HUES48 (cell line): Measurements from ENCODE around the gene DOCK2.
"Not testable (repeated sequence)": the region's sequence is repeated elsewhere in the genome, so short reads cannot be mapped to it uniquely, and the experiment has no call there.

Experiments used
- H3K27ac ChIP-seq: one replicate; pipeline ENCODE4 v1.7.0; 2013; ENCODE audit warnings: low read depth, low read length, inconsistent platforms
- H3K27me3 ChIP-seq: 2 replicates; pipeline ENCODE4 v1.6.1; 2013; ENCODE audit warnings: mild to moderate bottlenecking, low read length; ENCODE audit not compliant: control insufficient read depth, insufficient read depth
- H3K36me3 ChIP-seq: 2 replicates; pipeline ENCODE4 v1.6.1; 2013; ENCODE audit warnings: low read length; ENCODE audit not compliant: control insufficient read depth, insufficient read depth
- H3K4me1 ChIP-seq: 2 replicates; pipeline ENCODE4 v1.6.1; 2013; ENCODE audit warnings: mild to moderate bottlenecking, low read length; ENCODE audit not compliant: control insufficient read depth, insufficient read depth
- H3K4me3 ChIP-seq: 2 replicates; pipeline ENCODE4 v1.5.1; 2013; ENCODE audit warnings: mild to moderate bottlenecking, low read depth, low read length
- H3K9ac ChIP-seq: 2 replicates; pipeline ENCODE4 v1.6.1; 2013; ENCODE audit warnings: mild to moderate bottlenecking, low read depth, low read length, moderate library complexity
- H3K9me3 ChIP-seq: 2 replicates; pipeline ENCODE4 v1.6.1; 2013; ENCODE audit warnings: low read length; ENCODE audit not compliant: control insufficient read depth, insufficient read depth

DOCK2 gene

DNA sequence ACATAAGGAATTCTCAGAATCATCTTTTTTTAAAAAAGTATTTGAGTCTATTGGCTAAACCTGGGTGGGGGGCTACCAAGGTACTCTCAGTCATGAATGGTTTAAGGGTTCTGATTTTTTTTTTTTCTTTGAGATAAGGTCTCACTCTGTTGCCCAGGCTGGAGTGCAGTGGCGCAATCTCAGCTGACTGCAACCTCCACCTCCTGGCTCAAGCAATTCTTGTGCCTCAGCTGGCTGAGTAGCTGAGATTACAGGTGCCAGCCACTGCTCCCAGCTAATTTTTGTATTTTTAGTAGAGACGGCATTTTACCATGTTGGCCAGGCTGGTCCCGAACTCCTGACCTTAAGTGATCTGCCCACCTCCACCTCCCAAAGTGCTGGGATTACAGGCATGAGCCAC is 171.8 kb downstream of the DOCK2 start:
- not testable (repeated sequence) for H3K9me3 ChIP-seq, H3K36me3 ChIP-seq, H3K4me3 ChIP-seq, H3K9ac ChIP-seq, H3K27me3 ChIP-seq
- Histone ChIP-seq H3K27ac (peak overlapping the region; percentile 59), H3K4me1 (peaks cover 46% of the 10 kb centered on the region)

DNA sequence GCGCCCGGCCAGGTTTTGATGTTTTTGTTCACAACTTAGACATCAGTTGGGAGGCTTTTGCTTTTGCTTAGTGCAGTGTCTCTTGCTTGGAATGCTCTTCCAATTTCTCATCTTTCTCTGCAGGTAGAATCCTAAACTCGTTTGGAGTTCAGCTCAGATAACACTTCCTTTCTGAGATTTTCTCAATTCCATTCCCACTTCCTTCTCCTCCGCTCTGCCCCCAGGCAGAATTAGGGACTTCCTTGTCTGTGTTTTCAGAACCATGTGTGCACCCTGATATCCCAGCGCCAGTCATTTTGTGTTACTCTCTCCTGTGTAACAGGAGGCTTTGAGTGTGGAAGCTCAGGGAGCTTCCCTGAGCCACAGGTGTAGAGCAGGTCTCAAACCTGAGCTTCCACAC is 172.2 kb downstream of the DOCK2 start:
- Histone ChIP-seq H3K9me3 (no peaks in the 10 kb centered on the region; the same call in 1 of the 2 replicates), H3K27ac (no peak overlapping the region), H3K9ac (no peak overlapping the region), H3K27me3 (peaks cover 3% of the 10 kb centered on the region; the same call in 1 of the 2 replicates), H3K36me3 (no peaks in the 10 kb centered on the region), H3K4me1 (peaks cover 46% of the 10 kb centered on the region), H3K4me3 (no peak overlapping the region)

DNA sequence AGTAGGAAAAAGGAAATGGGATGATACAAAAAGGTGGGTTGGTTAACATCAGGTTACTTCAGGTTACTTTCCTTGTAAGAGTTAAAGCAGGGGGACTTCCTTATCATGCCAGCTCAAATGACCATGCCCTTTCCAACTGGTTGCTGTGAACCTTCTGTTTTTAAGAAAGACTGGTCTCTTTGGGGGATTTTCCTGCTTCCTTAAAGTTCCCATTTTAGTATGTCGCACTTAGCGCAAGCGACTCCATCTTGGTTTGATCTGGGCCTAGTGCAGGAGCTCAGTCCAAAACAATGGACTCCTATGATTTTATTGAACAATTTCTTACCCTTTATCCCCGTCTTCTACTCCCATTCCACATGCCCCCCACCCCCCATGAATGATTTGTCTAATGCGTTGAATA is 173.4 kb downstream of the DOCK2 start:
- H3K4me3 ChIP-seq, result no peak overlapping the region
- peaks cover 46% of the 10 kb centered on the region for H3K4me1 ChIP-seq
- H3K27ac ChIP-seq, result no peak overlapping the region
- no peak overlapping the region for H3K9ac ChIP-seq
- peaks cover 3% of the 10 kb centered on the region; the same call in 1 of the 2 replicates for H3K27me3 ChIP-seq
- H3K36me3 ChIP-seq, result no peaks in the 10 kb centered on the region
- H3K9me3 ChIP-seq, result no peaks in the 10 kb centered on the region; the same call in 1 of the 2 replicates

- Histone ChIP-seq H3K9ac (no peak overlapping the region), H3K4me3 (no peak overlapping the region), H3K27ac (no peak overlapping the region), H3K36me3 (no peaks in the 10 kb centered on the region), H3K27me3 (peaks cover 3% of the 10 kb centered on the region; the same call in 1 of the 2 replicates), H3K9me3 (no peaks in the 10 kb centered on the region; the same call in 1 of the 2 replicates), H3K4me1 (peaks cover 46% of the 10 kb centered on the region)
These were observed 173.9 kb downstream of the DOCK2 start for GRCh38 chr5:169811023-169811422.

DNA sequence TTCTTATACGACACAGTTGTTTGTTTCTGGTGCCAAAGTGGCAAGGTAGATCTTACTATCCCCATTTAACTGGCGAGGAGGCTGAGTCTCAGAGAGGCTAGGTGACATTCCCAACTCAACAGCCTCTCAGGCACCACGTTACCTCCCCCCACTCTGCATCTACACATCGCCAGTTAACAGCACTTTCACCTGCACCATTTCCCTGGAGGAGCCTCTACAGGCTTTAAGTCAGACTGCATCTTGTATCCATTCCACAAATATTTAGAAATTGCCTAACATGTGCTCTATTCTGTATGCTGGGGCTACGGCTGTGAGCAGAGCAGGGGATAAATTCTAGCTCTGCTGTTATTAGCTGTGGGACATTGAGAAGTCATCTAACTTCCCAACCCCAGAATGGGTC is 174.6 kb downstream of the DOCK2 start:
- H3K36me3 ChIP-seq, result no peaks in the 10 kb centered on the region
- H3K9me3 ChIP-seq, result no peaks in the 10 kb centered on the region; the same call in 1 of the 2 replicates
- H3K9ac ChIP-seq, result no peak overlapping the region
- H3K4me1 ChIP-seq, result peaks cover 46% of the 10 kb centered on the region
- peaks cover 3% of the 10 kb centered on the region; the same call in 1 of the 2 replicates for H3K27me3 ChIP-seq
- H3K4me3 ChIP-seq, result no peak overlapping the region
- no peak overlapping the region for H3K27ac ChIP-seq

GRCh38 chr5:169812786-169813185 is 175.7 kb downstream of the DOCK2 start:
- Histone ChIP-seq H3K9ac (no peak overlapping the region), H3K4me1 (peaks cover 45% of the 10 kb centered on the region), H3K9me3 (no peaks in the 10 kb centered on the region; the same call in 1 of the 2 replicates), H3K27me3 (peaks cover 3% of the 10 kb centered on the region; the same call in 1 of the 2 replicates), H3K36me3 (no peaks in the 10 kb centered on the region), H3K27ac (no peak overlapping the region), H3K4me3 (no peak overlapping the region)

DNA sequence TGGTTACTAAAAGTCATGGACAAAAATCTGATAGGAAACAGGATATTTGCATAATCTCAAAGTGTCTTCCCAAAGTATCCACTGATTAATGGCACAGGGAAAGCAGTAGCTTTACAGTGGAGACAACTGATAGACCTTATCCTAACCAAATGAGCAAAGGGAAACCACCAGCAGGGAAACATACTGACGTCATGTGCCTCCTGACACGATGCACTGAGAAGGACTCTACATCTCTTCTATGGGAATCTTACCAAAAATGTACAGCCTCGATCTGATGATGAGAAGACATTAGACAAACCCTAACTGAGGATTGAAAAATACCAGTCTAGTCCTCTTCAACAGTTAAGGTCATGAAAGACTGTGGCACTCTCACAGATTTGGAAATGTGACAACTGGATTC is 177.0 kb downstream of the DOCK2 start:
- Histone ChIP-seq H3K27ac (no peak overlapping the region), H3K36me3 (no peaks in the 10 kb centered on the region), H3K27me3 (peaks cover 3% of the 10 kb centered on the region; the same call in 1 of the 2 replicates), H3K9me3 (no peaks in the 10 kb centered on the region; the same call in 1 of the 2 replicates), H3K9ac (no peak overlapping the region), H3K4me1 (peaks cover 34% of the 10 kb centered on the region), H3K4me3 (no peak overlapping the region)

- H3K9me3 ChIP-seq, result no peaks in the 10 kb centered on the region; the same call in 1 of the 2 replicates
- H3K27ac ChIP-seq, result no peak overlapping the region
- H3K4me3 ChIP-seq, result no peak overlapping the region
- H3K4me1 ChIP-seq, result peaks cover 29% of the 10 kb centered on the region
- no peak overlapping the region for H3K9ac ChIP-seq
- no peaks in the 10 kb centered on the region for H3K36me3 ChIP-seq
- H3K27me3 ChIP-seq, result peaks cover 3% of the 10 kb centered on the region; the same call in 1 of the 2 replicates
These were observed 177.4 kb downstream of the DOCK2 start for GRCh38 chr5:169814522-169814921.

GRCh38 chr5:169817031-169817430 is 180.0 kb downstream of the DOCK2 start:
- H3K27ac ChIP-seq, result no peak overlapping the region
- H3K9me3 ChIP-seq, result no peaks in the 10 kb centered on the region; the same call in 1 of the 2 replicates
- H3K27me3 ChIP-seq, result no peaks in the 10 kb centered on the region
- no peak overlapping the region for H3K9ac ChIP-seq
- H3K36me3 ChIP-seq, result no peaks in the 10 kb centered on the region
- H3K4me3 ChIP-seq, result no peak overlapping the region
- H3K4me1 ChIP-seq, result peaks cover 8% of the 10 kb centered on the region; the same call in 1 of the 2 replicates

- no peak overlapping the region for H3K9ac ChIP-seq
- no peaks in the 10 kb centered on the region for H3K9me3 ChIP-seq
- no peak overlapping the region for H3K27ac ChIP-seq
- no peaks in the 10 kb centered on the region for H3K36me3 ChIP-seq
- no peak overlapping the region for H3K4me3 ChIP-seq
- H3K4me1 ChIP-seq, result peaks cover 4% of the 10 kb centered on the region; the same call in 1 of the 2 replicates
- H3K27me3 ChIP-seq, result no peaks in the 10 kb centered on the region
These were observed 189.5 kb downstream of the DOCK2 start for GRCh38 chr5:169826618-169827017.

DNA sequence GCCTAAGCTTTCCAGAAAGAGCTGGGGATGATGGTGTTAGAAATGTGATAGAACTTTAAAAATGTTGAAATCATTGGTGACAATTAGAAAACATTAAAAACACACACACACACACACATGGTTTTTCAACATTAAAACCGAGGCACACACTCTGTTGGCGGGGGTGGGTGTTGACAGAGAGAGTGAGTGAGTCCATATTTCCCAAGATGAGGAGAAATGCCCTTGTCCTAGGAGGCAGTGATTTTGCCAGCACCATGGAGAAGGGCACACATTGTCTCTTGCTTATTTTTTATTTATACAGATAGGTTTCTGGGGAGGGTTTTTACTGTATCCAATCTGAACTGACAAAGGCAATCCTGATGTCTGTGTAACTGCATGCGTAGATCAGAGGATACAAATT is 190.7 kb downstream of the DOCK2 start:
- Histone ChIP-seq H3K9me3 (no peaks in the 10 kb centered on the region), H3K27me3 (no peaks in the 10 kb centered on the region), H3K4me1 (peaks cover 4% of the 10 kb centered on the region; the same call in 1 of the 2 replicates), H3K36me3 (no peaks in the 10 kb centered on the region), H3K27ac (no peak overlapping the region), H3K9ac (no peak overlapping the region), H3K4me3 (no peak overlapping the region)
